SH-SY5Y (cell line): ENCODE measurements around the gene SLC7A14.

Source experiments
- GATA2 ChIP-seq: IDR thresholded peaks from 2 replicates; pipeline ENCODE4 v1.6.1; 2011; ENCODE audit warnings: mild to moderate bottlenecking, low read depth, low read length
- GATA3 ChIP-seq: IDR thresholded peaks from 2 replicates; pipeline ENCODE4 v1.6.1; 2011; ENCODE audit warnings: low read depth, mild to moderate bottlenecking, low read length, moderate library complexity

DNA sequence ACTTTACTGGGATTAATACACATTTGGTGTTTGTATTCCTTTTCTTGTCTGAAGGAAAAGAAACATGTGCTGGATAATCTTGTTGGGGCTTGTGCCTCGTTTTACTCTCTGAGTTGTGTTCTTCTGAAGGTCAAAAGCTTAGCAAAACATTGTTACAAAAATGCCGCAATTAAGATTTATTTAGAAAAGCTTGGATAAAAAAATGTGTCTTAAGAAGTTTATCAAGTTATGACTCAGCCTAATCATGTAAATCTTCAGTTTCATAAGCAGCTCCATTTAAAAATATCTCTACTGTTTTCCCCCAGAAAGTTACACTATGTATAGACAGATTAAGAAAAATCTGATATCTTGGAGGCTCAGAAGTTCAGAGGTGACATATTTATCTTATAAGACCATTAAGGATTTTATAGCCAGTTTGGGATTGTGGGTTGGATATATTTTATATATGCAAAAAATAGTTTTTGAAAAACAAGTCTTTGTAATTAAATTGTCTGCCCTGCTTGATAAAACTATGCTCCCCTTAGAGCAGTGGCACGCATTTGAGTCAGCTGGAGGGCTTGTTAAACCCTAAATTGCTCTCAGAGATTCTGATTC, 110.7 kb downstream of the SLC7A14 start:
- TF ChIP-seq GATA2 (no peak), GATA3 (no peak)
